ENCODE results near the gene TMEM143.
"Not testable (repeated sequence)": the region's sequence is repeated elsewhere in the genome, so short reads cannot be mapped to it uniquely, and the experiment has no call there.

The TMEM143 gene

DNA sequence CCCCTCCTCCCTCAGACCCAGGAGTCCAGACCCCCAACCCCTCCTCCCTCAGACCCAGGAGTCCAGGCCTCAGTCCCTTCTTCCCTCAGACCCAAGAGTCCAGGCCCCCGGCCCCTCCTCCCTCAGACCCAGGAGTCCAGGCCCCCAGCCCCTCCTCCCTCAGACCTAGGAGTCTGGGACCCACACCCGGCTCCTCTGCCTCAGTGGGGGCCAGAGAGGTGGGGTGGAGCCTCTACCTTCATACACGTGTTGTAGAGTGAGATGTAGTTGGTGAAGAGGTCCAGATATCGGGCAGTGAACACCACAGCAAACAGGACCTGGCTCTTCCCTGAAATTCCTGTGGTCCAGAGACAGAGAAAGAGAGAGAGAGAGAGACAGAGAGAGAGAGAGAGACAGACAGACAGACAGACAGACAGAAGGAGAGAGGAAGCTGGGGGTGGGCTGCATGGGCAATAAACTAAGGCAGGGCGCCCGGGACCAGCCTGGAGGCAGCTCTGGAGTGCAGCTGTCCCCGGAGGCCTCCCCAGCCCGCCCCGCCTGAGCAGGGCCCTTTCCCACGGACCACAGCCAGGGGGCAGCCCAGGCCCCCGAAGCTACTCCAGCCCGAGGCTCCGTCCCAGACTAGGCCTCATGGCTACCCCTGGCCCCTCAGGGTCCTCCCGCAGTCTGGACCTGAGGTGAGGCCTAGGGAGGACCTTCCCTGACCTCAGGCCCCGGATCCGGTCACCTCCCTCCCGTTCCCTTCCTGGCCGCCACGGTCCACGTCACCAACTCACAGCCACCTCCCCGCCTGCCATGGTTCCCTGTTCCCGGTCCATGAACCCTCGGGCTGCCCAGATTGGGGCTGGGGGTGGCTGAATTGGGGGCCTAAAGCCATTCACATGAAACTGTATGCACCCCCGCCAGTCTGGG is 26.7 kb upstream of the TMEM143 start:
- peak; percentile 25 for DNase-seq

DNA sequence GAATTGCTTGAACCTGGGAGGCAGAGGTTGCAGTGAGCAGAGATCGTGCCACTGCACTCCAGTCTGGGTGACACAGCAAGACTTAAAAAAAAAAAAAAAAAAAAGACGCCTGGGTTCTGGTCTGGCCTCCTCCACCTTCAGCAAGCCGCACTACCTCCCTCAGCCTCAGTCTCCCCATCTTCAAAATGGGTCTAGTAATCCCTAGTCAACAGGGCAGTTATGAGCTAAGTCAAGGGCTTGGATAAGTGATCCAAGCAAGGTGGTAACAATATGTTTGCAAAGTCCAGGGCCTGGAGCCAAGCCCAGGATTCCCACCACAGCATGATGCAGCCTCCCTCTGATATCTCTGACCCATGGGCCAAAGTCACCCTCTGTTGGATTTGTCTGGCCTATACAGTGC is 23.2 kb upstream of the TMEM143 start:
- DNase-seq = no peak

DNA sequence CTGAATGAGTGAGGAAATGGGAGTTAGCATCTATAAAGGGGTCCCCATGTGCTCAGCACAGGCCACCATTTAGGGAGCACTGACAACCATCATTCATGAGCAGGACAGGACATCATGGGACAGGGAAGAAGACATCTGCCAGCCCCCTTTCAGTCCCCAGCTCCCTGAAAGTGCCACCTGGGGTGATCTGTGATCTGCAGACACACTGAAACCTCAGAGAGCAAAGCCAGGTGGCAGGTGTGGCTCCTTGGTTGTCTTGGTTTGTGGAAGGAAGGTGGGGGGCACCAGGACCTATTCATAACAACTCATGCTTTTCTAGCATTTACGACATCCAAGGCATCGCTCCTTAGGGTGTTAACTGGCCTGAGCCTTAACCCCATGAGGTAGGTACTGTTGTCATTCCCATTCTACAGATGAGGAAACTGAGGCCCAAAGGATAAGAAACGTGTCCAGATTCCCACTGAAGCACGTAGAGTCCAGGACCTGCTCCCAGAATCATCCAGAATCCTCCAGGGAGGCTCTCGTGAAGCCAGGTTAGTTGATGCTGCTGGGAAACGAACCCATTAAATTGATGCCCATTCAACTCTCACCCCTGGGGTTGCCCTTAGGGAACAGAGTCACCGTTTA is 21.8 kb upstream of the TMEM143 start:
- DNase-seq = no peak

DNA sequence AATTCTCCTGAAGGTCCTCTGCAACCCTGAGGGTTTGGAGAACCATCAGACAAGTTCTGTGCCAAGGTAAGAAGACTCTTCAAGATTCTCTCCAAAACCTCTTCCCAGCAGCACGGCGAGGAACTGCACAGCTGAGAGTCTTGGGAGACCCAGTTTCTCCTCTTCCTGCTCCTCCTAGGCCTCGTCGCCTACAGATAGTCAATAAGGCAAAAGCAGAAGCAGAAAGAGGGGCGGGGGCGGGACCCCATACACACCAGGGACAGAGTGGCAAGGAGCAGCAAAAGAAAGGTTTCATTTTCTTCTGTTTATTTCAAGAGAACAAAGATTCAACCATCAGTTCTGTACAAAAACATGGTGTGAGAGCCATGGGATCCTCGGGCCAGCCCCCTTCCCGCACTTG is 18.5 kb upstream of the TMEM143 start:
- no peak for DNase-seq

DNA sequence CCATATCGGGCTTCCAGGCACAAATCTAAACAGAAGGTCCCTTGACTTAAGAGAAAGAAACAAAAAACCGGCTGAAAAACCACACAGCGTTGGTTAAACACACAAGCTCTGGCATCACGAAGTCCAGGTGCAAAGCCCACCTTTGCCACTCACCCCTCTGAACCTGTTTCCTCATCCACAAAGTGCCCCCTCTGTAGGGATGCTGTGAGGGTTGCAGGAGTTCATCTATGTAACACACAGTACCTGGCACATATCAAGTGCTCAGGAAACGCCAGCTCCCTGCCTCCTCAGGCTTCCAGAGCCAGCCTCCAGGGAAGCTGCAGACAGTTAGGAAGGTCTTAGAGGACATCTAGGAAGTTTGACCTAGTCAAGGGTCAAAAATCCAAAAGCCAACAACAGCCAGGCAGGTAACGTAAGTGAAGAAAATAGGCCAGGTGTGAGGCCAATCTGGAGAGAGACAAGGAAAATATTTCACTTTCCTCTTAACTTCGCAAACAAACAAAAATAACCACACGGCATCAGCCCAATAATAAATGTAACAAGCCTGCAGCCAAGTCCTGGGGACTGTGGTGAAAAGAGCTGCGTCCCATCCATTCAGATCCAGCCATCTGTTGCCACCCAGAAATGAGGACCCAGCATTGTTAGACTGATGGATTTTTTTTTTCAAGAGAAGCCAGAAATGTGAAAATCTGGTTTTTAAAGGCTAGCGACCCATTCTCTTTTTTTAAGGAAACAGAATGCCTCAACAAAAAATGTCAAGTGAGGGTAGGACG is 17.6 kb upstream of the TMEM143 start:
- DNase-seq = no peak

DNA sequence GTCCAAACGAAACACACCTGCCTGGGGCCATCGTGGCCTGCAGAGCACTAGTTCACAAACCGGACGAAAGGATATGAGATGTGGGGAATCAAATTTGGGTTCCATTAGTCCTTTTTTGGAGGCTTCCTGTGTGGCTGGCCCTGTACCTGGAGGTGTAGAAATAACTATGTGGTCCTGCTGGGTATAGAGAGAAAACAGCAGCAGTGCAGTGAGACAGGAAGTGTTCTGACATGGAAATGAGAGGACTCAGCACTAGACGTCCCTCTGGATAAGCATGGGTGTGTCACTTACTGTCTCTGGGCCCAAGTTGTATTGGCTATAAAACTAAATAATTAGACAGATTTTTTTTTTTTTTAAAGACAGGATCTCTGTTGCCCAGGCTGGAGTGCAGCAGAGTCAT is 15.3 kb upstream of the TMEM143 start:
- DNase-seq = no peak

DNA sequence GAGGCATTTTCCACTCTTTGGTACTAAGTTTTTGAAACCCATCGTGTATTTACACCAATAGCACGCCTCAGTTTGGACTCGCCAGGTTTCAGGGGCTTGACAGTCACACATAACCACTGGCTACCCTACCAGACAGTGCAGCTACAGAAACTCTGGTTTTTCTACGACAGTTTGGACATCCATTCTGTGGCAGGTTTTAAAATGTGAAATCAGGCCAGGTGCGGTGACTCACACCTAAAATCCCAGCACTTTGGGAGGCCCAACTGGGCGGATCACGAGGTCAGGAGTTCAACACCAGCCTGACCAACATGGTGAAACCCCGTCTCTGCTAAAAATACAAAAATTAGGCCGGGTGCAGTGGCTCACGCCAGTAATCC is 14.4 kb upstream of the TMEM143 start:
- no peak for DNase-seq

DNA sequence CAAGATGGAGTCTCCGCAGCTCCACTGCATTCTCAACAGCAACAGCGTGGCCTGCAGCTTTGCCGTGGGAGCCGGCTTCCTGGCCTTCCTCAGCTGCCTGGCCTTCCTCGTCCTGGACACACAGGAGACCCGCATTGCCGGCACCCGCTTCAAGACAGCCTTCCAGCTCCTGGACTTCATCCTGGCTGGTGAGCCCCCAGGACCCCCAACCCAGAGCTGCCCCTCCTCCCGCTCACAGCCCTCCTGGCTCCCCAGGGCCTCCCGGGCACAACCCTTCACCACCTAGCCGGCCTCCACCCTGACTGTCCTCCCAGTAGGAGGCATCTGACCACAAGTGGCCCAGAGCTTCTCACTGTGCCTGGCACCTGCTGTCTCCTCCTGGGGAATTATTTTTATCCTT is 9.8 kb upstream of the TMEM143 start:
- no peak for DNase-seq

DNA sequence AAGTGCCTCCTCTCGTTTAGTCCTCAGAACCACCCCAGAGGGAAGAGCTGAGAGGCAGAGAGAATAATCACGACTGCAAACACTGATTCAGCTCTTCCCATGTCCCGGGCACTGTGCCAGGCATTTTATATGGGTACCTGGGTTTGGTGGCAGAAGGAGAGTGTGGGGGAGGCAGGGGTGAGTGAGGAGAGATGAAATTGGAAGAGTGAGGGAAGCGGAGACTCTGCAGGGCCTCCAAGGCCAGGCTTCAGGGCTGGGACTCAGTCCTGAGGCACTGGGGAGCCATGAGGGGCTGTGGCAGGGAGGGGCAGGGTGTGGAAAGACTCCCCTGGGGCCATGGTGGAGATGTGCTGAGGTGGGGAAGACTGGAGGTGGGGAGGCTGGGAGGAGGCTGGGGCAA is 9.2 kb upstream of the TMEM143 start:
- DNase-seq = no peak

DNA sequence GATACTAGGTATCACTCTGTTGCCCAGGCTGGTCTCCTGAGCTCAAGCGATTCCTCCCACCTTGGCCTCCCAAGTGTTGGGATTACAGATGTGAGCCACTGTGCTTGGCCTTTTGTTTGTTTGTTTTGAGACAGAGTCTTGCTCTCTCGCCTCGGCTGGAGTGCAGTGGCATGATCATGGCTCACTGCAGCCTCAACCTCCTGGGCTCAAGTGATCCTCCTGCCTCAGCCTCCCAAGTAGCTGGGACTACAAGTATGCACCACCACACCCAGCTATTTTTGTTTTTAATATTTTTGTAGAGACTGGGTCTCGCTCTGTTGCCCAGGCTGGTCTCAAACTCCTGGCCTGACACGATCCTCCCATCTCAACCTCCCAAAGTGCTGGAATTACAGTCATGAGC is 8.0 kb upstream of the TMEM143 start:
- not testable (repeated sequence) for DNase-seq

DNA sequence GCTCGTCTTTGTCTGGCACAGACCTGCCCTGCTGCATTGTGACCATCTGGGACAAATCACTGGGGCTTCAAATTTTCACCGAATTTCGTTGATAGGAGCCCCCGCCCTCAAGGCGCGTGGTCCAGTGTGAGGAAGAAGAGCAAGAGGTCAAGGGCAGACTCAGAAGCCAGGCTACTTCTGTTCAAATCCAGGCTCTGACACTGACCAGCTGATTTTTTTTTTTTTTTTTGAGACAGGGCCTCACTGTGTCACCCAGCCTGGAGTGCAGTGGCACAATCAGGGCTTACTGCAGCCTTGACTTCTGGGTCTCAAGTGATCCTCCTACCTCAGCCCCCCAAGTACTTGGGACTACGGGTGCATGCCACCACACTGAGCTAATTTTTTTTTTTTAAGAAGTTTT is 7.6 kb upstream of the TMEM143 start:
- no peak for DNase-seq

DNA sequence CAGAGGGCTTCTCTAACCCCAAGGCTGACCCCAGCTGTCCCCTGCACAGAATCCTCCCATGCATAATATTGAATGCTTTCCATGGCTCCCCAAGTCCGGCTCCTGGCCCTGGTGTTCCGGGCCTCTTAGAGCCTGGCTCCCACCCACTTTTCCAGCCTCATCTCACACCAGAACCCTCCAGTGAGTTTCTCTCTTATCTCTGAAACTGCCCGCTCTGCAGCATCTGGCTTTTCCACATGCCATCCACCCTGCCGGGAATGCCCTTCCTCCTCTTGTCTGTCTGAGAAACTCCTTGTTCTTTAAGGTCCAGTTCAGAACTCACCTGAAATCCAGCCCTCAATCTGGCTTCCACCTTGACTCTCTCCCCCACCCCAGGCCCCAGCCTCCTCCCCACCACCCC is 7.2 kb upstream of the TMEM143 start:
- no peak for DNase-seq

DNA sequence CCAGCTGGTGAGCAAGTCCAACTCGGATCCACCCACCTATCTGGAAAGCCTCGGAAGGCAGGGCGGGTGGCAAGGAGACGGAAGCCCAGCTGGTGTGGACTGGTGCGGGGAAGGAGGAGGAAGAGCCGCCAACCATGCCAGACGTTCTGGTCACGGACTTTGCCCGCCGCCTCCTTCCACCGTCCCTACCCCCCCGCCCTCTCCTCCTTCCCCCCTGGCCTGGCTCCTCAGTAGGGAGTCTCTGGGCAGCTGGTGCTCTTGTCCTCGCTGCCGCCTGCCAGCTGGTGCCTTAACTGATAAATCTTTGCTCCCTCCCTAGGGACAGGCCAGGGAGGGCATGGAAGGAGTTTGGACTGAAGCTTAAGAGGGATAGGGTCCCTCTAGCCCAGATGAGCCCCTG is 5.2 kb upstream of the TMEM143 start:
- no peak for DNase-seq

DNA sequence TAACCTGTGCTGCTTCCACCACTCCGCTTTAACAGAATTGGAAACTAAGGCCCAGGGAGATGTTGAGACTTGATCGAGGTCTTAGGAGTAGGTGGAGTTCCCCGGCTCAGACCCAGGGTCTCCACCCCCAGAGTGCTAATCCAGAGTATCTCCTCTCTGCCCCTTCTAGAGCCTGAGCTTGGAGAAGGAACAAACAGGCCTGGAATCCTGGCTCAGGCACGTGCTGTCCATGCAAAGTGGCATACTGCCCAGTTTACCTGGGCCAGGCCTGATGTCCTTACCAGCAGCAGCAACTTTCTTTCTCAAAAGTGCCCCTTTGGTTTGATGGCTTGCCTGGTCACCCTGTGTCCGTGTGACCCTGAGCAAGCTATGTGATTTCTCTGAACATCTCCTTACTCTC is 4.1 kb upstream of the TMEM143 start:
- no peak for DNase-seq

DNA sequence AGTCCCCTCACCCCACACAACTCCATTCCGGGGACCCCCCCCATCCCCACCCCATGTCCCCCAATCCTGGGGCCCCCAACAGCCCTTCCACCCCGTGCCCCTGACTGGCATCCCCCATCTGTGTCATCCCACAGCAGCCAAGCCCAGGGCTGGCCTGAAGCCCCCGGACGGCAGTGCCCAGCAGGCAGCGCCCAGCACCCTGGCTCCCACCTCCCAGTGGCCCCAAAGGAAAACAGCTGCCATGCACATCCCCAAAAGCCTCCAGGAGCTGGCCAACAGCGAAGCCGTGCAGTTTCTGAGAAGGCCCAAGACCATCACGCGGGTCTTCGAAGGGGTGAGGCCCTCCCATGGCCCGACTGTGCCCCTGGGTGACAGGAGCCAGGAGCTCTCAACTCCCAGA is 1.9 kb upstream of the TMEM143 start:
- DNase-seq = no peak

DNA sequence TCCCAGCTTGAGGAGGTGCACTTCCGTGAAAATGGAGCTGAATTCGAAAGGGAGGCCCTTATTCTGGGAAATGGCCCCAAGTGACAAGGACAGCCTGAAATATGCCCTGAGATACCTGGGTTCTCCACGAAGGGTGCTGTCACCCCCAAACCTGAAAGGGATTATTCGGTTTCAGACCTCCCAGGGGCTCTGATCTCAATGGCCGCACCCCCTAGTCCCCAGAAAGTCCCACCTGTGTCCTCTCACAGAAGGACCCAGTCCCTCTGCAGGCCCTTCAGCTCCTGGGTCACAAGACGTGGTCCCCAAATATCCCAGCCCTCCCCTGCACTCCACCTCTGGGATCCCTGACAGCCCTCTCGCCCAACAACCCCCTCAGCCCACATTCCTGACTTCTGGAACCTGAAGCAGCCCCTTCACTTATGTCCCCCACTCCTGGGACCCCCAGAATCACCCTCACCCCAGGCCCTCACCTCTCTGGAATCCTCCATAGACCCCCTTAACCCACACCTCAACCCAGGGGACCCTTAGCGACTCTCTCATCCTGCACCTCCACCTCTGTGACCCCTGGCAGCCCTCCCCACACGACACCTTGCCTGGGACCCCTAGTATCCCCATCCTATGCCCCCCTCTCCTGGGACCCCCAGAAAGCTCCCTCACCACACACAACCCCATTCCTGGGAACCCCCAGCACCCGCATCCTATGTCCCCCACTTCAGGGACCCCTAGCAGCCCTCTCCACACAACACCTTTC is 1.0 kb upstream of the TMEM143 start:
- DNase-seq = no peak

DNA sequence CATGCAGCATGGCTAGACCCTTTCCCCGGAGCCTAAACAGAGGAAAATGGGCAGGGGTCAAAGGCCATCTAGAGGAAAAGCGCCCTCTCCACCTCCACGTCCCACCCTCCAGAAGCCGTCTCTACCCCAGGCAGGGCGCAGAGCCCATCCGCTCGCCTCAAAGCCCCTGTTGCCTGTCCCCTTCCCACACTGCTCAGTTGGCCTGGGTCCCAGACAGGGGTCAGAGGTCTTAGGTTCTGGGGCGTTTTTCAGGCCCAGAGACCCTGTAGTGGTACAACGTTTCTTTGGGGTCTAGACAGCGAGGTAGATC is 285 bp downstream of the TMEM143 start:
- DNase-seq = no peak

DNA sequence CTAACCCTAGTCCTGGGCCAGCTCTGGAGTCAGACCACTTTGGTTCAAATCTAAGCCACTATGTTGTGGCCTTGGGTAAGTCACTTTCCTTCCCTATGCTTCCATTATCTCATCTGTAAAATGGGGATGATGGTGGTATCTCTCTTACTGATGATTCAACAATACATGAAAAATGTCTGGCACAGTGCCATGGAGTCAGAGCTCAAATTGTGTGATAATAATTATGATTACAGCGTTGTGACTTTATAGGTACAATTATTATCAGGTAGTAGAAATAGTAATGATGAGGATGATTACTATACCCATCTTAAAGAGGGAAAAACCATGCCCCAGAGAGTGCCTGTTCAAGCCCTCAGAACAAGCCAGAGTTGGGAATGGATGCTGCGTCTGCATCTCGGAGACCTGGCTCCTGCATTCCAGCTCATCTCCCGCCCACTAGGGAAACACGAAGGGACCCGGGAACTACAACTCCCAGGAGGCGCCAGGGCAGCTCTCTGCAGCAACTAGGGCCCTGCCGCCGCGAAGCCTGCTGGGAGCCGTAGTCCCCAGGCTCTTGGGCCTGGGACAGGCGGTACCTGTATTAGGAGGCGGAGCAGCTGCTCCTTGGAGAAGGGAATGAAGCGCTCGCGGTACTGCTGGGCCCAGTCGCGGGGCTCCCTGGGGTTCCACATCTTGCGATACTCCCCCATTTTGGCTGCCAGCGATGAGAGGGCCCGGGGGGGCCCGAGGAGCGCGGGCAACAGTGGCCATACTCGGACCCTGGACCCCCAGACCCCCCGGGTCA is 832 bp downstream of the TMEM143 start:
- DNase-seq = peak; percentile 93

DNA sequence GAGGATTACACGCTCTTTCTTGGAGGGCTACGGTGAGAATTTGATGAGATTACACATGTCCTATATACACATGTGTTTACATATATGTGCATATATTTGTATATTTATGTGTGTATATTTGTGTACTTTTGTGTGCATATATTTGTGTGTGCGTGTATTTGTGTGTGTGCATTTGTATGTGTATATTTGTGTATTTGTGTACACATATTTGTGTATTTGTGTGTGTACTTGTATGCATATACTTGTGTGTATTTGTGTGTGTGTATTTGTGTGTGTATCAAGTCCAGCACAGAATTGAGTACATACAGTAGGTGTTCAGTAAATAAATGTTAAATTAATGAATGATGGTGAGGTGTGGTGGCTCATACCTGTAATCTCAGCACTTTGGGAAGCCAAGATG is 1.8 kb downstream of the TMEM143 start:
- no peak for DNase-seq

DNA sequence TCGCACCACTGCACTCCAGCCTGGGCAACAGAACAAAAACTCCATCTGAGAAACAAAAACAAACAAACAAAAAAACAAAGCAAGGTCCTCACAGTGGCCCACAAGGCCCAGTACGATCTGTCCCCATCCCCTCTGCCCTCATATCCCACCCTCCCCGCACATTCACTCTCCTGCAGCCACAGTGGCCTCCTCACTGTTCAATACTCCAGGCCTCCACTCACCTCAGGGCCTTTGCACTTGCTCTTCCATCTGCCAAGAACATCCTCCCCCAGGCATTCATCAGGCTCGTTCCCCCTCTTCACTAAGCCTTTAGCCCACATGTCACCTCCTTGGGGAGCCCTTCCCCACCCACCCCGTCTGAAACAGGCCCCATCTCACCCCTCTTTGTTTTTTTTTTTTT is 4.6 kb downstream of the TMEM143 start:
- no peak for DNase-seq

DNA sequence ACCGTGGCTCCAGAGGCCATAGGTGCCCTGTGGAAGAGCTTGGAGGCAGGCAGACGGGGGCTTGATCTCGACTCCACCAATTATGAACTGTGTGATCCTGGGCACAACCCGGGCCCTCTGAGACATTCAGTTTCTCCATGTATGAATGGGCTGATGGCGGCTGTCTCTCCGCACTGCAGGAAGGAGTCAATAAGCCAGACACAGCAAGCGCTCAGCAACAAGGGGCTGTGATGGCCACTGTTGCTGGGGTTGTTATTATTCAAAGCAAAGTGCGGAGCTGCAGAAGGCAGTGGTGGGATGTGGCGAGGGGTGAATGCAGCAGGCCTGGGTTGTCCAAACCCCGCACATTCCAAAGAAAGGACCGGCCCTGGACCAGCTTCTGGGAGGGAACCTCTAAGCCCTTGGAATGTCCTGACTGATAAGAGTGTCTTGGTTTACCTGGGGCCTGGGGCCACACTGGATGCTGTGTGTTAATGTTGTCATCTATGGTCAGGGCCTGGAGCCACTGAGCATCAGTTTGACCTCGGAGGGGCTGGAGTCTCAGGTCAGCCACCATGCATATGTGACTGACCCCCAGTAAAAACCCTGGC is 8.3 kb downstream of the TMEM143 start:
- DNase-seq = no peak

DNA sequence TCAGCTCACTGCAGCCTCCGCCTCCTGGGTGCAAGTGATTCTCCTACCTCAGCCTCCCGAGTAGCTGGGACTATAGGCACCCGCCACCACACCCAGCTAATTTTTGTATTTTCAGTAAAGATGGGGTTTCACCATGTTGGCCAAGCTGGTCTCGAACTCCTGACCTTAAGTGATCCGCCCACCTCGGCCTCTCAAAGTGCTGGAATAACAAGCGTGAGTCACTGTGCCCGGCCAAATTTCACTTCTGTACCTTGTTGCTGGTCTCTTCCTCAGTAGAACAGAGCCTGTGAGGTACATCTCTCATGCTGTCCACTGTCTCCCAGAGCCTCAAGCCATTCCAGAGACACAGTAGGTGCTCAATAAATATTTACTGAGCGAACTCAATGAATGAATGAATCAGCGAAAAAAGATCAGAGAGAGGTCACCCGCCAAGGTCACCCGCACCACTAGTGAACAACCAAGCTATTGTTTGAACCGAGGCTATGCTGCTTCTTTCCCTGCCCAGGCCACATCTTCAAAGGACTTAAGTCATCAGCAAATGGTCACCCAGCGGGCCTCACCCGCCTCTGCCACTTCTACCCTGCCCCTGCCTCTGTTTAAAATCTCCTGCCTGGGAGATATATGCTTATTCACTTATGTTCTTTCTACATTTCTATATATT is 9.3 kb downstream of the TMEM143 start:
- no peak for DNase-seq

All from midbrain (tissue), 1 donor.